ENCODE results near the gene GPN2. TPM values are rescaled to one million over a fixed set of nuclear protein-coding genes. Genes with fewer than 3 reads are reported as not detected.
A peak's percentile ranks its signal among the peaks of the same experiment; 100 is the strongest.

The GPN2 gene
- total and polyA plus RNA-seq, 9 of the 15 experiments (the other 6 are each of a cell fraction or from before 2014, with no cell fraction given), result 9.9 to 58.8 (median 20.4) TPM

DNA sequence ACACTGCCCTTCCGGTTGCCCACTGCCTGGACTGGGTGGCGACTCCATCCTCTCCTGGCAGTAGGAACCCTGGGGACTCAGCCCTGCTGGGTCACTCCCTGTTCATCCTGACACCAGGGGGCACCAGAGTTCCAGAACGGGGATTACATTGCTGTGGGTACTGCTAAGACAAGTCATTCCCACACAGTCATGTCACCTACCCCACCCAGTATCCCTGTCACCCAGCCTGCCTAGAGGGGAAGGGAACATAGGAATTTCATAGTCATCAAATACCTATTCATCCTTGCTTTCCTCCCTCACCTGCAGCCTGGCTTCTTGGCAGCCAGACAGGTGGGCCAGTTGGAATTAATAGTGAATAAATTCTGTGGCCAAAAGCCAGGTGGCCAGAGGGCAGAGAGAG is 36.9 kb downstream of the GPN2 start (continued):
- TF ChIP-seq, protein P1, sequence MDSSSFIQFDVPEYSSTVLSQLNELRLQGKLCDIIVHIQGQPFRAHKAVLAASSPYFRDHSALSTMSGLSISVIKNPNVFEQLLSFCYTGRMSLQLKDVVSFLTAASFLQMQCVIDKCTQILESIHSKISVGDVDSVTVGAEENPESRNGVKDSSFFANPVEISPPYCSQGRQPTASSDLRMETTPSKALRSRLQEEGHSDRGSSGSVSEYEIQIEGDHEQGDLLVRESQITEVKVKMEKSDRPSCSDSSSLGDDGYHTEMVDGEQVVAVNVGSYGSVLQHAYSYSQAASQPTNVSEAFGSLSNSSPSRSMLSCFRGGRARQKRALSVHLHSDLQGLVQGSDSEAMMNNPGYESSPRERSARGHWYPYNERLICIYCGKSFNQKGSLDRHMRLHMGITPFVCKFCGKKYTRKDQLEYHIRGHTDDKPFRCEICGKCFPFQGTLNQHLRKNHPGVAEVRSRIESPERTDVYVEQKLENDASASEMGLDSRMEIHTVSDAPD (CRISPR knock-in tag; IDR thresholded peaks at IDR 0.05), result no peak
- TF ChIP-seq, protein P2, sequence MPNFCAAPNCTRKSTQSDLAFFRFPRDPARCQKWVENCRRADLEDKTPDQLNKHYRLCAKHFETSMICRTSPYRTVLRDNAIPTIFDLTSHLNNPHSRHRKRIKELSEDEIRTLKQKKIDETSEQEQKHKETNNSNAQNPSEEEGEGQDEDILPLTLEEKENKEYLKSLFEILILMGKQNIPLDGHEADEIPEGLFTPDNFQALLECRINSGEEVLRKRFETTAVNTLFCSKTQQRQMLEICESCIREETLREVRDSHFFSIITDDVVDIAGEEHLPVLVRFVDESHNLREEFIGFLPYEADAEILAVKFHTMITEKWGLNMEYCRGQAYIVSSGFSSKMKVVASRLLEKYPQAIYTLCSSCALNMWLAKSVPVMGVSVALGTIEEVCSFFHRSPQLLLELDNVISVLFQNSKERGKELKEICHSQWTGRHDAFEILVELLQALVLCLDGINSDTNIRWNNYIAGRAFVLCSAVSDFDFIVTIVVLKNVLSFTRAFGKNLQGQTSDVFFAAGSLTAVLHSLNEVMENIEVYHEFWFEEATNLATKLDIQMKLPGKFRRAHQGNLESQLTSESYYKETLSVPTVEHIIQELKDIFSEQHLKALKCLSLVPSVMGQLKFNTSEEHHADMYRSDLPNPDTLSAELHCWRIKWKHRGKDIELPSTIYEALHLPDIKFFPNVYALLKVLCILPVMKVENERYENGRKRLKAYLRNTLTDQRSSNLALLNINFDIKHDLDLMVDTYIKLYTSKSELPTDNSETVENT (CRISPR knock-in tag; IDR thresholded peaks at IDR 0.05), result no peak
- TF ChIP-seq MTF1 (CRISPR knock-in tag; IDR thresholded peaks at IDR 0.05; ENCODE audit: borderline replicate concordance) (no peak), BACH1 (tag; IDR thresholded peaks at IDR 0.05) (no peak), ZSCAN29 (IDR thresholded peaks at IDR 0.05) (no peak), SMAD1 (IDR thresholded peaks at IDR 0.05; ENCODE audit: low read depth, low read length, partially characterized antibody) (no peak), GABPB1 (CRISPR knock-in tag; IDR thresholded peaks at IDR 0.05) (no peak), MEF2A (IDR thresholded peaks at IDR 0.05; ENCODE audit: control insufficient read depth, low read depth, low read length) (no peak), SMC3 (conservative IDR thresholded peaks at IDR 0.05; ENCODE audit: insufficient read depth, low read depth, low read length) (peak; percentile 94), CBX2 (IDR thresholded peaks at IDR 0.05; ENCODE audit: insufficient read depth, low read length, poor library complexity, severe bottlenecking) (no peak), ZNF134 (CRISPR knock-in tag; conservative IDR thresholded peaks at IDR 0.05) (no peak), ZNF174 (CRISPR knock-in tag; IDR thresholded peaks at IDR 0.05) (no peak), RHOXF2B (CRISPR knock-in tag; conservative IDR thresholded peaks at IDR 0.05) (no peak), STAT5B (CRISPR knock-in tag; IDR thresholded peaks at IDR 0.05) (no peak), ARNT (IDR thresholded peaks at IDR 0.05) (no peak), CBFA2T3 (IDR thresholded peaks at IDR 0.05) (no peak), ARID2 (IDR thresholded peaks at IDR 0.05) (peak; percentile 64; the same call in 1 of the 2 replicates)
- TF ChIP-seq, protein P3, sequence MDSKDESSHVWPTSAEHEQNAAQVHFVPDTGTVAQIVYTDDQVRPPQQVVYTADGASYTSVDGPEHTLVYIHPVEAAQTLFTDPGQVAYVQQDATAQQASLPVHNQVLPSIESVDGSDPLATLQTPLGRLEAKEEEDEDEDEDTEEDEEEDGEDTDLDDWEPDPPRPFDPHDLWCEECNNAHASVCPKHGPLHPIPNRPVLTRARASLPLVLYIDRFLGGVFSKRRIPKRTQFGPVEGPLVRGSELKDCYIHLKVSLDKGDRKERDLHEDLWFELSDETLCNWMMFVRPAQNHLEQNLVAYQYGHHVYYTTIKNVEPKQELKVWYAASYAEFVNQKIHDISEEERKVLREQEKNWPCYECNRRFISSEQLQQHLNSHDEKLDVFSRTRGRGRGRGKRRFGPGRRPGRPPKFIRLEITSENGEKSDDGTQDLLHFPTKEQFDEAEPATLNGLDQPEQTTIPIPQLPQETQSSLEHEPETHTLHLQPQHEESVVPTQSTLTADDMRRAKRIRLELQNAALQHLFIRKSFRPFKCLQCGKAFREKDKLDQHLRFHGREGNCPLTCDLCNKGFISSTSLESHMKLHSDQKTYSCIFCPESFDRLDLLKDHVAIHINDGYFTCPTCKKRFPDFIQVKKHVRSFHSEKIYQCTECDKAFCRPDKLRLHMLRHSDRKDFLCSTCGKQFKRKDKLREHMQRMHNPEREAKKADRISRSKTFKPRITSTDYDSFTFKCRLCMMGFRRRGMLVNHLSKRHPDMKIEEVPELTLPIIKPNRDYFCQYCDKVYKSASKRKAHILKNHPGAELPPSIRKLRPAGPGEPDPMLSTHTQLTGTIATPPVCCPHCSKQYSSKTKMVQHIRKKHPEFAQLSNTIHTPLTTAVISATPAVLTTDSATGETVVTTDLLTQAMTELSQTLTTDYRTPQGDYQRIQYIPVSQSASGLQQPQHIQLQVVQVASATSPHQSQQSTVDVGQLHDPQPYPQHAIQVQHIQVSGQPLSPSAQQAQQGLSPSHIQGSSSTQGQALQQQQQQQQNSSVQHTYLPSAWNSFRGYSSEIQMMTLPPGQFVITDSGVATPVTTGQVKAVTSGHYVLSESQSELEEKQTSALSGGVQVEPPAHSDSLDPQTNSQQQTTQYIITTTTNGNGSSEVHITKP (IDR thresholded peaks at IDR 0.05; ENCODE audit: partially characterized antibody), result no peak
- TF ChIP-seq, protein P4, sequence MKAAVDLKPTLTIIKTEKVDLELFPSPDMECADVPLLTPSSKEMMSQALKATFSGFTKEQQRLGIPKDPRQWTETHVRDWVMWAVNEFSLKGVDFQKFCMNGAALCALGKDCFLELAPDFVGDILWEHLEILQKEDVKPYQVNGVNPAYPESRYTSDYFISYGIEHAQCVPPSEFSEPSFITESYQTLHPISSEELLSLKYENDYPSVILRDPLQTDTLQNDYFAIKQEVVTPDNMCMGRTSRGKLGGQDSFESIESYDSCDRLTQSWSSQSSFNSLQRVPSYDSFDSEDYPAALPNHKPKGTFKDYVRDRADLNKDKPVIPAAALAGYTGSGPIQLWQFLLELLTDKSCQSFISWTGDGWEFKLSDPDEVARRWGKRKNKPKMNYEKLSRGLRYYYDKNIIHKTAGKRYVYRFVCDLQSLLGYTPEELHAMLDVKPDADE (conservative IDR thresholded peaks at IDR 0.05; ENCODE audit: control insufficient read depth, low read depth, low read length), result no peak
- TF ChIP-seq, protein P5, sequence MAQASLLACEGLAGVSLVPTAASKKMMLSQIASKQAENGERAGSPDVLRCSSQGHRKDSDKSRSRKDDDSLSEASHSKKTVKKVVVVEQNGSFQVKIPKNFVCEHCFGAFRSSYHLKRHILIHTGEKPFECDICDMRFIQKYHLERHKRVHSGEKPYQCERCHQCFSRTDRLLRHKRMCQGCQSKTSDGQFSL (CRISPR knock-in tag; IDR thresholded peaks at IDR 0.05), result no peak
- TF ChIP-seq, protein P5 (tag; IDR thresholded peaks at IDR 0.05), result no peak

Data from K562 (cell line).